Trophoblast cell (in vitro differentiated cells and primary cell): ENCODE data around the gene CPM.

ENCODE experiments used
- DNase-seq, 2 donors: peaks; one replicate each; pipeline ENCODE4 v3.0.0-alpha.2; 2016
- H2AFZ ChIP-seq: 2 replicates; pipeline ENCODE4 v1.6.1; 2013; ENCODE audit warnings: low read length, moderate library complexity, mild to moderate bottlenecking; ENCODE audit not compliant: insufficient read depth, poor library complexity
- H2AK5ac ChIP-seq: 2 replicates; pipeline ENCODE4 v1.6.1; 2013; ENCODE audit warnings: mild to moderate bottlenecking, low read length
- H2BK120ac ChIP-seq: 2 replicates; pipeline ENCODE4 v1.6.1; 2013; ENCODE audit warnings: low read length, mild to moderate bottlenecking, moderate library complexity; ENCODE audit not compliant: insufficient read depth, poor library complexity
- H2BK12ac ChIP-seq: 2 replicates; pipeline ENCODE4 v1.6.1; 2013; ENCODE audit warnings: mild to moderate bottlenecking, low read length, moderate library complexity
- H2BK5ac ChIP-seq: 2 replicates; pipeline ENCODE4 v1.6.1; 2013; ENCODE audit warnings: low read length, low read depth, moderate library complexity, mild to moderate bottlenecking; ENCODE audit not compliant: poor library complexity
- H3K14ac ChIP-seq: 2 replicates; pipeline ENCODE4 v1.6.1; 2013; ENCODE audit warnings: mild to moderate bottlenecking, low read length
- H3K18ac ChIP-seq: 2 replicates; pipeline ENCODE4 v1.6.1; 2013; ENCODE audit warnings: mild to moderate bottlenecking, low read length
- H3K23ac ChIP-seq: 2 replicates; pipeline ENCODE4 v1.6.1; 2013; ENCODE audit warnings: low read length
- H3K27ac ChIP-seq: 2 replicates; pipeline ENCODE4 v1.5.1; 2013; ENCODE audit warnings: low read depth, mild to moderate bottlenecking, inconsistent platforms, low read length, moderate library complexity
- H3K27me3 ChIP-seq: 2 replicates; pipeline ENCODE4 v1.6.1; 2013; ENCODE audit warnings: inconsistent platforms, mild to moderate bottlenecking, low read length, moderate library complexity; ENCODE audit not compliant: insufficient read depth
- H3K36me3 ChIP-seq, 2 experiments: 1 replicate in 1 of 2; 2 replicates in 1 of 2; pipeline ENCODE4 v1.6.1; 2013; ENCODE audit warnings: low read length in 2 of 2, mild to moderate bottlenecking in 2 of 2, moderate library complexity in 1 of 2; ENCODE audit not compliant: insufficient read depth in 2 of 2, control insufficient read depth in 1 of 2
- H3K4ac ChIP-seq: 2 replicates; pipeline ENCODE4 v1.6.1; 2013; ENCODE audit warnings: low read depth, mild to moderate bottlenecking, low read length, moderate library complexity
- H3K4me1 ChIP-seq, 2 experiments: 1 replicate in 1 of 2; 2 replicates in 1 of 2; pipeline ENCODE4 v1.6.1; 2013; ENCODE audit warnings: low read length in 2 of 2, mild to moderate bottlenecking in 2 of 2, moderate library complexity in 1 of 2; ENCODE audit not compliant: insufficient read depth in 2 of 2, control insufficient read depth in 1 of 2
- H3K4me2 ChIP-seq: 2 replicates; pipeline ENCODE4 v1.6.1; 2013; ENCODE audit warnings: inconsistent platforms, mild to moderate bottlenecking, low read length, moderate library complexity
- H3K4me3 ChIP-seq: 2 replicates; pipeline ENCODE4 v1.5.1; 2013; ENCODE audit warnings: mild to moderate bottlenecking, low read depth, low read length, inconsistent platforms
- H3K79me1 ChIP-seq: one replicate; pipeline ENCODE4 v1.6.1; 2013; ENCODE audit warnings: low read length
- H3K79me2 ChIP-seq: 2 replicates; pipeline ENCODE4 v1.6.1; 2013; ENCODE audit warnings: low read length, mild to moderate bottlenecking; ENCODE audit not compliant: control insufficient read depth, insufficient read depth, poor library complexity
- H3K9ac ChIP-seq: 2 replicates; pipeline ENCODE4 v1.6.1; 2013; ENCODE audit warnings: mild to moderate bottlenecking, low read length
- H3K9me3 ChIP-seq: 2 replicates; pipeline ENCODE4 v1.6.1; 2013; ENCODE audit warnings: low read depth, mild to moderate bottlenecking, control low read depth, inconsistent platforms, low read length; ENCODE audit not compliant: insufficient read depth
- H4K12ac ChIP-seq: 2 replicates; pipeline ENCODE4 v1.6.1; 2013; ENCODE audit warnings: low read depth, mild to moderate bottlenecking, low read length, moderate library complexity
- H4K8ac ChIP-seq: 2 replicates; pipeline ENCODE4 v1.6.1; 2013; ENCODE audit warnings: low read depth, mild to moderate bottlenecking, low read length, moderate library complexity
- H4K91ac ChIP-seq: one replicate; pipeline ENCODE4 v1.6.1; 2013; ENCODE audit warnings: low read depth, mild to moderate bottlenecking, low read length, moderate library complexity
- WGBS: extraction: QIAGEN DNeasy Blood & Tissue Kit; methylation state at CpG from one replicate; pipeline ENCODE4 v1.1.7; 2013; ENCODE audit warnings: missing lambda C conversion rate; ENCODE audit not compliant: insufficient read length, insufficient coverage; ENCODE audit errors: extremely low coverage; 5-methylcytosine and 5-hydroxymethylcytosine counted together

CPM gene

GRCh38 chr12:68837215-68837614 lies 95.8 kb downstream of the CPM start:
- no peaks in the 10 kb centered on the region for H3K79me1 ChIP-seq
- H3K4me3 ChIP-seq, result no peak overlapping the region
- H4K12ac ChIP-seq, result no peak overlapping the region
- H4K8ac ChIP-seq, result no peak overlapping the region
- no peaks in the 10 kb centered on the region for H3K27me3 ChIP-seq
- H3K14ac ChIP-seq, result no peak overlapping the region
- H2AFZ ChIP-seq, result no peak overlapping the region
- H3K4ac ChIP-seq, result no peak overlapping the region
- no peak overlapping the region for H2BK5ac ChIP-seq
- no peaks in the 10 kb centered on the region for H3K4me1 ChIP-seq
- H3K4me2 ChIP-seq, result no peak overlapping the region
- no peak for DNase-seq
- H3K27ac ChIP-seq, result no peak overlapping the region
- H2AK5ac ChIP-seq, result no peak overlapping the region
- peaks cover 33 to 45% of the 10 kb centered on the region in 2 experiments for H3K36me3 ChIP-seq
- no CpG with 5 or more reads among the region's 1 CpG for WGBS
- H3K9me3 ChIP-seq, result no peaks in the 10 kb centered on the region
- H3K23ac ChIP-seq, result no peak overlapping the region
- H3K9ac ChIP-seq, result no peak overlapping the region
- peaks cover 2% of the 10 kb centered on the region for H3K79me2 ChIP-seq
- H2BK120ac ChIP-seq, result no peak overlapping the region
- no peak overlapping the region for H2BK12ac ChIP-seq
- no peak overlapping the region for H4K91ac ChIP-seq
- H3K18ac ChIP-seq, result no peak overlapping the region

- Histone ChIP-seq H3K14ac (no peak overlapping the region), H4K8ac (peak overlapping the region; percentile 65), H4K91ac (no peak overlapping the region), H2AK5ac (no peak overlapping the region), H2BK12ac (no peak overlapping the region), H3K23ac (no peak overlapping the region), H3K9ac (no peak overlapping the region), H3K4me3 (no peak overlapping the region), H3K36me3 (peaks cover 32 to 41% of the 10 kb centered on the region in 2 experiments), H3K27me3 (no peaks in the 10 kb centered on the region), H3K27ac (no peak overlapping the region), H3K18ac (no peak overlapping the region), H3K9me3 (no peaks in the 10 kb centered on the region), H3K4me1 (peaks cover 0 to 5% of the 10 kb centered on the region in 2 experiments), H3K79me2 (peaks cover 2% of the 10 kb centered on the region), H2AFZ (no peak overlapping the region), H3K4me2 (no peak overlapping the region), H3K79me1 (no peaks in the 10 kb centered on the region), H4K12ac (no peak overlapping the region), H3K4ac (no peak overlapping the region), H2BK5ac (no peak overlapping the region), H2BK120ac (no peak overlapping the region)
- no CpG with 5 or more reads among the region's 10 CpGs for whole genome bisulfite sequencing
- DNase-seq, result no peak
Measured at GRCh38 chr12:68835333-68835908, 97.5 kb downstream of the CPM start.

GRCh38 chr12:68833508-68833907 lies 99.5 kb downstream of the CPM start:
- no peak overlapping the region for H3K4me2 ChIP-seq
- H3K23ac ChIP-seq, result no peak overlapping the region
- no peak overlapping the region for H3K27ac ChIP-seq
- no peak overlapping the region for H2BK12ac ChIP-seq
- no peak overlapping the region for H2AFZ ChIP-seq
- no peak overlapping the region for H3K4ac ChIP-seq
- no peak overlapping the region for H4K8ac ChIP-seq
- H4K91ac ChIP-seq, result no peak overlapping the region
- no peak overlapping the region for H3K9ac ChIP-seq
- no peak overlapping the region for H3K4me3 ChIP-seq
- H4K12ac ChIP-seq, result no peak overlapping the region
- no peaks in the 10 kb centered on the region for H3K27me3 ChIP-seq
- no peak overlapping the region for H3K18ac ChIP-seq
- no peak for DNase-seq
- no peak overlapping the region for H2BK120ac ChIP-seq
- H3K14ac ChIP-seq, result no peak overlapping the region
- no CpG with 5 or more reads among the region's 4 CpGs for WGBS
- H3K79me1 ChIP-seq, result no peaks in the 10 kb centered on the region
- no peak overlapping the region for H2BK5ac ChIP-seq
- H3K36me3 ChIP-seq, result peaks cover 31 to 37% of the 10 kb centered on the region in 2 experiments
- no peak overlapping the region for H2AK5ac ChIP-seq
- H3K4me1 ChIP-seq, result peaks cover 0 to 5% of the 10 kb centered on the region in 2 experiments
- H3K9me3 ChIP-seq, result no peaks in the 10 kb centered on the region
- peaks cover 2% of the 10 kb centered on the region for H3K79me2 ChIP-seq

- DNase-seq, result peak in 1 of 2 donors; percentile 63
- Histone ChIP-seq H3K27me3 (no peaks in the 10 kb centered on the region), H3K79me2 (peaks cover 2% of the 10 kb centered on the region), H2AFZ (no peak overlapping the region), H2BK12ac (no peak overlapping the region), H3K36me3 (peaks cover 37 to 39% of the 10 kb centered on the region in 2 experiments), H2BK5ac (no peak overlapping the region), H3K14ac (no peak overlapping the region), H4K91ac (no peak overlapping the region), H3K4ac (no peak overlapping the region), H3K4me1 (peaks cover 0 to 5% of the 10 kb centered on the region in 2 experiments), H3K27ac (peak overlapping the region; percentile 43), H3K23ac (no peak overlapping the region), H2AK5ac (no peak overlapping the region), H2BK120ac (no peak overlapping the region), H4K12ac (no peak overlapping the region), H3K4me2 (no peak overlapping the region), H3K79me1 (no peaks in the 10 kb centered on the region), H4K8ac (no peak overlapping the region), H3K9ac (no peak overlapping the region), H3K9me3 (no peaks in the 10 kb centered on the region), H3K18ac (no peak overlapping the region), H3K4me3 (no peak overlapping the region)
- no CpG with 5 or more reads among the region's 4 CpGs for WGBS
Measured at GRCh38 chr12:68832504-68832867, 100.5 kb downstream of the CPM start.
